ENCODE measurements around the gene PGM2. TPM values are rescaled to one million over a fixed set of nuclear protein-coding genes. Genes with fewer than 3 reads are reported as not detected.

PGM2 gene
- total RNA-seq, 3 donors from 2014 or later (not counting 1 experiment from before 2014, with no cell fraction given), result 18.7 to 31.9 (median 27.1) TPM

- Mint-ChIP-seq H3K36me3 (peaks cover 25% of the 10 kb centered on the region), H3K9me3 (no peaks in the 10 kb centered on the region), H3K4me3 (no peak overlapping the region), H3K27ac (no peak overlapping the region), H3K4me1 (peaks cover 0 to 5% of the 10 kb centered on the region in 2 donors), H3K27me3 (ENCODE audit: low read depth in 2 of 2) (no peaks in the 10 kb centered on the region)
- no peaks in the 10 kb centered on the region for H3K9me3 ChIP-seq (ENCODE audit: control insufficient read depth, insufficient read depth, low read length)
- ATAC-seq (no peak), DNase-seq (no peak)
- WGBS (ENCODE audit: insufficient coverage), result 99% methylated on average over 4 of the region's 5 CpGs
- no peak overlapping the region for H3K27ac ChIP-seq (ENCODE audit: low read length)
- H3K27me3 ChIP-seq (ENCODE audit: control insufficient read depth, insufficient read depth, low read length), result no peaks in the 10 kb centered on the region
- H3K36me3 ChIP-seq (ENCODE audit: control insufficient read depth, insufficient read depth, low read length), result peaks cover 68% of the 10 kb centered on the region
- intact Hi-C loops (cut with micrococcal nuclease), result no loop called here
- no peak for TF ChIP-seq CTCF (IDR thresholded peaks at IDR 0.05)
- no peak overlapping the region for H3K4me3 ChIP-seq (ENCODE audit: low read length)
- no peaks in the 10 kb centered on the region for H3K4me1 ChIP-seq (ENCODE audit: control insufficient read depth, insufficient read depth, low read length)
These were observed 17.7 kb downstream of the PGM2 start for GRCh38 chr4:37844204-37844603.

- no peak for ATAC-seq
These were observed 18.7 kb downstream of the PGM2 start for GRCh38 chr4:37845201-37845600.

GRCh38 chr4:37847311-37847884 lies 20.9 kb downstream of the PGM2 start:
- no peak for TF ChIP-seq CTCF (IDR thresholded peaks at IDR 0.05)
- H3K4me3 Mint-ChIP-seq, result no peak overlapping the region
- intact Hi-C loops (cut with micrococcal nuclease), result no loop called here
- no peaks in the 10 kb centered on the region for H3K9me3 Mint-ChIP-seq
- Histone ChIP-seq H3K4me3 (ENCODE audit: low read length) (no peak overlapping the region), H3K36me3 (ENCODE audit: control insufficient read depth, insufficient read depth, low read length) (peaks cover 62% of the 10 kb centered on the region), H3K27me3 (ENCODE audit: control insufficient read depth, insufficient read depth, low read length) (no peaks in the 10 kb centered on the region), H3K27ac (ENCODE audit: low read length) (no peak overlapping the region), H3K9me3 (ENCODE audit: control insufficient read depth, insufficient read depth, low read length) (no peaks in the 10 kb centered on the region), H3K4me1 (ENCODE audit: control insufficient read depth, insufficient read depth, low read length) (no peaks in the 10 kb centered on the region)
- no peaks in the 10 kb centered on the region for H3K4me1 Mint-ChIP-seq
- no peak for ATAC-seq
- no peak for DNase-seq
- H3K27ac Mint-ChIP-seq, result no peak overlapping the region
- peaks cover 17% of the 10 kb centered on the region for H3K36me3 Mint-ChIP-seq
- H3K27me3 Mint-ChIP-seq (ENCODE audit: low read depth in 2 of 2), result no peaks in the 10 kb centered on the region
- WGBS (ENCODE audit: insufficient coverage), result 94% methylated on average over 3 of the region's 5 CpGs

More at GRCh38 chr4:37845201-37845600, 18.7 kb downstream of the PGM2 start:
- WGBS (ENCODE audit: insufficient coverage), result 96% methylated on average over 4 of the region's 4 CpGs
- Histone ChIP-seq H3K27me3 (ENCODE audit: control insufficient read depth, insufficient read depth, low read length) (no peaks in the 10 kb centered on the region), H3K27ac (ENCODE audit: low read length) (no peak overlapping the region), H3K4me3 (ENCODE audit: low read length) (no peak overlapping the region), H3K36me3 (ENCODE audit: control insufficient read depth, insufficient read depth, low read length) (peaks cover 61% of the 10 kb centered on the region), H3K4me1 (ENCODE audit: control insufficient read depth, insufficient read depth, low read length) (no peaks in the 10 kb centered on the region), H3K9me3 (ENCODE audit: control insufficient read depth, insufficient read depth, low read length) (no peaks in the 10 kb centered on the region)
- Mint-ChIP-seq H3K27me3 (ENCODE audit: low read depth in 2 of 2) (no peaks in the 10 kb centered on the region), H3K27ac (no peak overlapping the region), H3K4me3 (no peak overlapping the region), H3K4me1 (peaks cover 0 to 5% of the 10 kb centered on the region in 2 donors), H3K9me3 (no peaks in the 10 kb centered on the region), H3K36me3 (peaks cover 25% of the 10 kb centered on the region)
- no peak for DNase-seq
- intact Hi-C loops (cut with micrococcal nuclease), result no loop called here
- no peak for TF ChIP-seq CTCF (IDR thresholded peaks at IDR 0.05)

- DNase-seq (no peak), ATAC-seq (no peak)
- no peaks in the 10 kb centered on the region for H3K9me3 ChIP-seq (ENCODE audit: control insufficient read depth, insufficient read depth, low read length)
- no peaks in the 10 kb centered on the region for H3K4me1 ChIP-seq (ENCODE audit: control insufficient read depth, insufficient read depth, low read length)
- Mint-ChIP-seq H3K36me3 (peaks cover 8% of the 10 kb centered on the region), H3K4me3 (no peak overlapping the region), H3K4me1 (no peaks in the 10 kb centered on the region), H3K27ac (no peak overlapping the region), H3K27me3 (ENCODE audit: low read depth in 2 of 2) (no peaks in the 10 kb centered on the region), H3K9me3 (no peaks in the 10 kb centered on the region)
- peaks cover 59% of the 10 kb centered on the region for H3K36me3 ChIP-seq (ENCODE audit: control insufficient read depth, insufficient read depth, low read length)
- no peaks in the 10 kb centered on the region for H3K27me3 ChIP-seq (ENCODE audit: control insufficient read depth, insufficient read depth, low read length)
- no peak overlapping the region for H3K27ac ChIP-seq (ENCODE audit: low read length)
- no peak for TF ChIP-seq CTCF (IDR thresholded peaks at IDR 0.05)
- 88% methylated on average over 1 of the region's 2 CpGs for WGBS (ENCODE audit: insufficient coverage)
- H3K4me3 ChIP-seq (ENCODE audit: low read length), result no peak overlapping the region
- intact Hi-C loops (cut with micrococcal nuclease), result no loop called here
These were observed 25.9 kb downstream of the PGM2 start for GRCh38 chr4:37852376-37852775.

Measured in natural killer cell (primary cell).